GM19395 (cell line): Measurements from ENCODE around the gene IFIT1B.
A peak's percentile ranks its signal among the peaks of the same experiment; 100 is the strongest.

ENCODE experiments used
- ATAC-seq: cut with Tn5 transposase; IDR thresholded peaks from one replicate; pipeline ENCODE4 v1.9.1; 2021; ENCODE audit warnings: mild to moderate bottlenecking, moderate library complexity; ENCODE audit not compliant: unreplicated experiment

Gene IFIT1B

GRCh38 chr10:89348481-89348880, 29.4 kb upstream of the IFIT1B start:
- no peak for ATAC-seq

GRCh38 chr10:89348975-89349374, 28.9 kb upstream of the IFIT1B start:
- ATAC-seq, result no peak

GRCh38 chr10:89350631-89351315, 27.1 kb upstream of the IFIT1B start:
- ATAC-seq, result peak; percentile 38

- ATAC-seq, result peak; percentile 92
Observed at GRCh38 chr10:89351412-89351779, 26.5 kb upstream of the IFIT1B start.

GRCh38 chr10:89351780-89352597, 25.9 kb upstream of the IFIT1B start:
- ATAC-seq, result peak; percentile 56

GRCh38 chr10:89352802-89353201, 25.1 kb upstream of the IFIT1B start:
- ATAC-seq, result no peak

GRCh38 chr10:89355394-89355931, 22.4 kb upstream of the IFIT1B start:
- ATAC-seq, result no peak

GRCh38 chr10:89357096-89357495, 20.8 kb upstream of the IFIT1B start:
- ATAC-seq, result no peak

- no peak for ATAC-seq
Observed at GRCh38 chr10:89357975-89358374, 19.9 kb upstream of the IFIT1B start.

- no peak for ATAC-seq
Observed at GRCh38 chr10:89360157-89360556, 17.7 kb upstream of the IFIT1B start.

- no peak for ATAC-seq
Observed at GRCh38 chr10:89362929-89363328, 14.9 kb upstream of the IFIT1B start.

GRCh38 chr10:89363729-89364442, 14.0 kb upstream of the IFIT1B start:
- no peak for ATAC-seq

GRCh38 chr10:89364531-89364930, 13.3 kb upstream of the IFIT1B start:
- no peak for ATAC-seq

- peak; percentile 73 for ATAC-seq
Observed at GRCh38 chr10:89367529-89367928, 10.3 kb upstream of the IFIT1B start.

- no peak for ATAC-seq
Observed at GRCh38 chr10:89368129-89368528, 9.7 kb upstream of the IFIT1B start.

- ATAC-seq, result no peak
Observed at GRCh38 chr10:89369156-89370105, 8.4 kb upstream of the IFIT1B start.

GRCh38 chr10:89371079-89371478, 6.8 kb upstream of the IFIT1B start:
- no peak for ATAC-seq

- ATAC-seq, result no peak
Observed at GRCh38 chr10:89371987-89372386, 5.9 kb upstream of the IFIT1B start.

GRCh38 chr10:89373916-89374711, 3.7 kb upstream of the IFIT1B start:
- ATAC-seq, result no peak
